ENCODE measurements around the gene LRSAM1. TPM values are rescaled to one million over a fixed set of nuclear protein-coding genes. Genes with fewer than 3 reads are reported as not detected.

LRSAM1 gene
- total and polyA plus RNA-seq, 9 donors, result 9.0 to 28.5 (median 17.4) TPM

- no peak for TF ChIP-seq POLR2A (IDR thresholded peaks at IDR 0.05)
- TF ChIP-seq, protein P1, sequence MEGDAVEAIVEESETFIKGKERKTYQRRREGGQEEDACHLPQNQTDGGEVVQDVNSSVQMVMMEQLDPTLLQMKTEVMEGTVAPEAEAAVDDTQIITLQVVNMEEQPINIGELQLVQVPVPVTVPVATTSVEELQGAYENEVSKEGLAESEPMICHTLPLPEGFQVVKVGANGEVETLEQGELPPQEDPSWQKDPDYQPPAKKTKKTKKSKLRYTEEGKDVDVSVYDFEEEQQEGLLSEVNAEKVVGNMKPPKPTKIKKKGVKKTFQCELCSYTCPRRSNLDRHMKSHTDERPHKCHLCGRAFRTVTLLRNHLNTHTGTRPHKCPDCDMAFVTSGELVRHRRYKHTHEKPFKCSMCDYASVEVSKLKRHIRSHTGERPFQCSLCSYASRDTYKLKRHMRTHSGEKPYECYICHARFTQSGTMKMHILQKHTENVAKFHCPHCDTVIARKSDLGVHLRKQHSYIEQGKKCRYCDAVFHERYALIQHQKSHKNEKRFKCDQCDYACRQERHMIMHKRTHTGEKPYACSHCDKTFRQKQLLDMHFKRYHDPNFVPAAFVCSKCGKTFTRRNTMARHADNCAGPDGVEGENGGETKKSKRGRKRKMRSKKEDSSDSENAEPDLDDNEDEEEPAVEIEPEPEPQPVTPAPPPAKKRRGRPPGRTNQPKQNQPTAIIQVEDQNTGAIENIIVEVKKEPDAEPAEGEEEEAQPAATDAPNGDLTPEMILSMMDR (IDR thresholded peaks at IDR 0.05), result no peak
- TF ChIP-seq EP300 (IDR thresholded peaks at IDR 0.05), result no peak
- intact Hi-C loops (cut with DNase I), result no loop called here
- Histone ChIP-seq H3K36me3 (no peaks in the 10 kb centered on the region), H3K4me1 (ENCODE audit: insufficient read depth) (peaks cover 16% of the 10 kb centered on the region), H3K9me3 (no peaks in the 10 kb centered on the region), H3K27ac (peak overlapping the region in 1 of 2 donors; percentile 56), H3K4me3 (no peak overlapping the region), H3K27me3 (no peaks in the 10 kb centered on the region)
- 17 to 32% (median 18%) methylated on average over 15 of the region's 15 CpGs for WGBS, 3 donors
- peak in 2 of 5 donors; percentile 59 to 69 for DNase-seq
Observed at GRCh38 chr9:127528422-127529251, 77.3 kb downstream of the LRSAM1 start.

GRCh38 chr9:127529671-127530070 is 78.4 kb downstream of the LRSAM1 start:
- no peak for TF ChIP-seq EP300 (IDR thresholded peaks at IDR 0.05)
- TF ChIP-seq POLR2A (IDR thresholded peaks at IDR 0.05), result no peak
- TF ChIP-seq, protein P1 (IDR thresholded peaks at IDR 0.05), result no peak
- intact Hi-C loops (cut with DNase I), result no loop called here
- no peaks in the 10 kb centered on the region for H3K27me3 ChIP-seq
- no peaks in the 10 kb centered on the region for H3K36me3 ChIP-seq
- peaks cover 24% of the 10 kb centered on the region for H3K4me1 ChIP-seq (ENCODE audit: insufficient read depth)
- no peak overlapping the region for H3K4me3 ChIP-seq
- WGBS, 3 donors, result 81 to 95% (median 85%) methylated on average over 4 of the region's 4 CpGs
- H3K9me3 ChIP-seq, result no peaks in the 10 kb centered on the region
- DNase-seq, result no peak
- peak overlapping the region in 1 of 2 donors; percentile 56 for H3K27ac ChIP-seq

DNA sequence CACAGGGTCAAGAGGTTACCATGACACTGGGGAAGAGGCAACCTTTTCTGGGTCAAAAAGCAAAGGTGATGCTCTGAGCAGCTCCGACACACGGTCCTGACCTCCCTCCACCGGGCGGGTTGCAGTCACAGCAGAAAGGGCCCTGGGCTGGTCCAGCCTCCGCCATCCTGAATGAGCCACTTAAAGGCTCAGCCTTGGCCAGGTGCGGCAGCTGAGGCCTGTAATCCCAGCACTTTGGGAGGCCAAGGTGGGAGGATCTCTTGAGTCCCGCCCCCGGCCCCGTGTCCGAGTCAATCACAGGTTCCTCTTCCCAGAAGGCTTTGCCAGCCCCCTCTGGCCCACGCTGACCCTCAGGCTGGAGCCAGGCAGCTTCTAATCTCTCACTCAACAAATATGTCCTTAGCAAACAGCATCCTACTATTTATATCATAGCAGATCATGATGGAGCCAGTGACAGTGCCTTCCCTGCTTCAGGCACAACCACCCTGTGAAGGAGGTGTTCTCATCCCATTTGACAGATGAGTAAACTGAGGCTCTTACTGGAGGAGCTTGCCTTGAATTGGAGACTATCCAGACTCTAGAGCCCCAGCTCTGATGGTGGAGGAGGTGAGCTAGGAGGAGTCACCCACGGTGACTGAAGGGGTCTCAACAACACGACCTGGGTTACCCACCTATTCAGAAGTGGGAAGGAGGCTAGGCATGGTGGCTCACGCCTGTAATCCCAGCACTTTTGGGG is 79.1 kb downstream of the LRSAM1 start:
- Histone ChIP-seq H3K4me1 (ENCODE audit: insufficient read depth) (peaks cover 31% of the 10 kb centered on the region), H3K9me3 (no peaks in the 10 kb centered on the region), H3K27me3 (no peaks in the 10 kb centered on the region), H3K36me3 (no peaks in the 10 kb centered on the region), H3K4me3 (no peak overlapping the region), H3K27ac (no peak overlapping the region)
- 88 to 92% (median 89%) methylated on average over 12 to 14 of the region's 14 CpGs for WGBS, 3 donors
- no peak for DNase-seq
- intact Hi-C loops (cut with DNase I), result no loop called here
- TF ChIP-seq POLR2A (IDR thresholded peaks at IDR 0.05), result no peak

- Histone ChIP-seq H3K4me1 (ENCODE audit: insufficient read depth) (peaks cover 41% of the 10 kb centered on the region), H3K4me3 (no peak overlapping the region), H3K36me3 (no peaks in the 10 kb centered on the region), H3K27ac (no peak overlapping the region), H3K27me3 (no peaks in the 10 kb centered on the region), H3K9me3 (no peaks in the 10 kb centered on the region)
- 84 to 88% (median 86%) methylated on average over 13 of the region's 13 CpGs for WGBS, 3 donors
- no peak for DNase-seq
- TF ChIP-seq EP300 (IDR thresholded peaks at IDR 0.05), result no peak
- TF ChIP-seq, protein P1 (IDR thresholded peaks at IDR 0.05), result no peak
- no peak for TF ChIP-seq POLR2A (IDR thresholded peaks at IDR 0.05)
- intact Hi-C loops (cut with DNase I), result no loop called here
Observed at GRCh38 chr9:127531676-127532075, 80.4 kb downstream of the LRSAM1 start.
